Endothelial cell of umbilical vein (primary cell): ENCODE measurements around the gene AURKA.

Source experiments
- EZH2 ChIP-seq: IDR thresholded peaks from 2 replicates; pipeline ENCODE4 v1.6.1; 2012; ENCODE audit warnings: borderline replicate concordance, low read depth, mild to moderate bottlenecking, moderate library complexity, low read length, inconsistent platforms; ENCODE audit not compliant: severe bottlenecking
- POLR2A ChIP-seq: IDR thresholded peaks from 2 replicates; pipeline ENCODE4 v1.6.1; 2012; ENCODE audit warnings: low read depth, mild to moderate bottlenecking, control low read depth, low read length
- POLR2AphosphoS5 ChIP-seq: IDR thresholded peaks from 2 replicates; pipeline ENCODE4 v1.6.1; 2012; ENCODE audit warnings: low read depth, mild to moderate bottlenecking, control low read depth, low read length, moderate library complexity; ENCODE audit not compliant: insufficient read depth
- TF ChIP-seq, protein P1 (sequence below), 2 donors: IDR thresholded peaks; 1 replicate in 1 of 2; 2 replicates in 1 of 2; pipeline ENCODE4 v1.5.1; 2011; ENCODE audit warnings: low read length in 2 of 2, mild to moderate bottlenecking in 2 of 2, moderate library complexity in 2 of 2, control low read depth in 1 of 2, inconsistent platforms in 1 of 2, low read depth in 1 of 2; ENCODE audit not compliant: insufficient read depth in 1 of 2; ENCODE audit errors: extremely low read depth in 1 of 2
- TF ChIP-seq, protein P2 (sequence below): IDR thresholded peaks from 2 replicates; pipeline ENCODE4 v1.6.1; 2011; ENCODE audit not compliant: insufficient read depth, insufficient read length

DNA sequence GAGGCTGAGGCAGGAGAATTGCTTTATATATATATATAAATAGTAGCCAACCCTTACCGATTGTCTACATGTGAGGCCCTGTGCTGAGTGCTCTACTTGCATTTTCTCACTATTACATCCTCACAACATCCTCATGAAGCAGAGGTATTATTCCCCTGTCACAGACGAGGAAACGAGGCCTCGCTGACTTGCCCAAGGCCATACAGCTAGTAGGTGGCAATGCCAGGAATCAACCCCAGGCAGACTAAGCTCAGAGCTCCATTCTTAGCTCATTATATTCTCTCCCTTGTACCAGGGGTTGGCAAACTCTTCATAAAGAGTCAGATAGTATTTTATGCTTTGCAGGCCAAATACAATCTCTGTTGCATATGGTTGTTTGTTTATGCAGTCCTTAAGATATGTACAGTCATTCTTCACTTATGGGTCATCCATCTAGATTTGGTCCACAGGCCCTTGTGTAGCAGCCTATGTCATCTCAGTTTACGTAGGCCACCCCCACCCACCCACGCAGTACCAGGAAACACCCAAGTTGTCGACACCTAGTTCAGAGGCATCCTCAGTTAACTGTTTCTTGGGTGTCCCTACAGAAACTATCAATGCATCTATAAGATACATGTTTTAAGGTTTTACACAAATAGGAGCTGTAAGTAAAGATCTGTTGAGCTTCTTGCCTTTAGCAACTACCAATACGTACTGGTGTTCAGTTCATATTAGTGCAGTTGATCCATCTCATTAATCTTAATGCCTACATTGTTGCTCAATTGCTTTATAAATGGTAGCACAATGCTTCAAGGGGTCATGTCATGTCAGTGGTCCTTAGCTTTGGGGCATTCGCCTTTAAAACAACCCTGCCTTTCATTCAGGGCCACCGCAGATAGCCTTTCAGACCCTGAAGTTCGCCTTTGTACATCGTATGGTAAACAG lies 23.1 kb upstream of the AURKA start:
- TF ChIP-seq, protein P1, sequence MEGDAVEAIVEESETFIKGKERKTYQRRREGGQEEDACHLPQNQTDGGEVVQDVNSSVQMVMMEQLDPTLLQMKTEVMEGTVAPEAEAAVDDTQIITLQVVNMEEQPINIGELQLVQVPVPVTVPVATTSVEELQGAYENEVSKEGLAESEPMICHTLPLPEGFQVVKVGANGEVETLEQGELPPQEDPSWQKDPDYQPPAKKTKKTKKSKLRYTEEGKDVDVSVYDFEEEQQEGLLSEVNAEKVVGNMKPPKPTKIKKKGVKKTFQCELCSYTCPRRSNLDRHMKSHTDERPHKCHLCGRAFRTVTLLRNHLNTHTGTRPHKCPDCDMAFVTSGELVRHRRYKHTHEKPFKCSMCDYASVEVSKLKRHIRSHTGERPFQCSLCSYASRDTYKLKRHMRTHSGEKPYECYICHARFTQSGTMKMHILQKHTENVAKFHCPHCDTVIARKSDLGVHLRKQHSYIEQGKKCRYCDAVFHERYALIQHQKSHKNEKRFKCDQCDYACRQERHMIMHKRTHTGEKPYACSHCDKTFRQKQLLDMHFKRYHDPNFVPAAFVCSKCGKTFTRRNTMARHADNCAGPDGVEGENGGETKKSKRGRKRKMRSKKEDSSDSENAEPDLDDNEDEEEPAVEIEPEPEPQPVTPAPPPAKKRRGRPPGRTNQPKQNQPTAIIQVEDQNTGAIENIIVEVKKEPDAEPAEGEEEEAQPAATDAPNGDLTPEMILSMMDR (IDR thresholded peaks at IDR 0.05; ENCODE audit: extremely low read depth in 1 of 2, insufficient read depth in 1 of 2, low read depth in 1 of 2, low read length in 2 of 2), result no peak
- TF ChIP-seq POLR2A, result no peak
- no peak for TF ChIP-seq POLR2AphosphoS5
- no peak for TF ChIP-seq EZH2
- TF ChIP-seq, protein P2, sequence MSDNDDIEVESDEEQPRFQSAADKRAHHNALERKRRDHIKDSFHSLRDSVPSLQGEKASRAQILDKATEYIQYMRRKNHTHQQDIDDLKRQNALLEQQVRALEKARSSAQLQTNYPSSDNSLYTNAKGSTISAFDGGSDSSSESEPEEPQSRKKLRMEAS, result no peak
